PC-3 (cell line): Measurements from ENCODE around the gene CDK14.

ENCODE experiments used
- EZH2 ChIP-seq: fragments of 300-600 bp; sonication (generic); IDR thresholded peaks from one replicate; pipeline ENCODE4 v1.6.1; 2017; ENCODE audit warnings: antibody characterized with exemption, mild to moderate bottlenecking, low read length; ENCODE audit not compliant: unreplicated experiment
- EZH2phosphoT487 ChIP-seq: fragments of 300-600 bp; sonication (generic); IDR thresholded peaks from 2 replicates; pipeline ENCODE4 v1.6.1; 2018; ENCODE audit warnings: mild to moderate bottlenecking, antibody characterized with exemption, low read length, borderline replicate concordance
- TF ChIP-seq, protein P1 (sequence below): fragments of 300-600 bp; sonication (generic); conservative IDR thresholded peaks from 2 replicates; pipeline ENCODE4 v1.5.1; 2017; ENCODE audit warnings: antibody characterized with exemption, low read depth, mild to moderate bottlenecking, low read length

DNA sequence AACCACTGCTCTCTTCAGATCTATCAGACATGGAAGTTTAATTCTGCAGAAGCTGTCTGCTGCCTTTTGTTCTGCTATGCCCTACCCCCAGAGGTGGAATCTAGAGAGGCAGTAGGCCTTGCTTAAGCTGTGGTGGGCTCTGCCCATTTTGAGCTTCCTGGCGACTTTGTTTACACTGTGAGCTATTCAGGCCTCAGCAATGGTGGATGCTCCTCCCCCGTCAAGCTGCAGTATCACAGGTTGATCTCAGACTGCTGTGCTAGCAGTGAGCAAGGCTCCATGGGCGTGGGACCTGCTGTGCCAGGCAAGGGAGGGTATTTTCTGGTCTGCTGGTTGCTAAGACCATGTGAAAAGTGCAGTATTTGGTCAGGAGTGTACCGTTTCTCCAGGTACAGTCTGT is 45.1 kb upstream of the CDK14 start:
- TF ChIP-seq, protein P1, sequence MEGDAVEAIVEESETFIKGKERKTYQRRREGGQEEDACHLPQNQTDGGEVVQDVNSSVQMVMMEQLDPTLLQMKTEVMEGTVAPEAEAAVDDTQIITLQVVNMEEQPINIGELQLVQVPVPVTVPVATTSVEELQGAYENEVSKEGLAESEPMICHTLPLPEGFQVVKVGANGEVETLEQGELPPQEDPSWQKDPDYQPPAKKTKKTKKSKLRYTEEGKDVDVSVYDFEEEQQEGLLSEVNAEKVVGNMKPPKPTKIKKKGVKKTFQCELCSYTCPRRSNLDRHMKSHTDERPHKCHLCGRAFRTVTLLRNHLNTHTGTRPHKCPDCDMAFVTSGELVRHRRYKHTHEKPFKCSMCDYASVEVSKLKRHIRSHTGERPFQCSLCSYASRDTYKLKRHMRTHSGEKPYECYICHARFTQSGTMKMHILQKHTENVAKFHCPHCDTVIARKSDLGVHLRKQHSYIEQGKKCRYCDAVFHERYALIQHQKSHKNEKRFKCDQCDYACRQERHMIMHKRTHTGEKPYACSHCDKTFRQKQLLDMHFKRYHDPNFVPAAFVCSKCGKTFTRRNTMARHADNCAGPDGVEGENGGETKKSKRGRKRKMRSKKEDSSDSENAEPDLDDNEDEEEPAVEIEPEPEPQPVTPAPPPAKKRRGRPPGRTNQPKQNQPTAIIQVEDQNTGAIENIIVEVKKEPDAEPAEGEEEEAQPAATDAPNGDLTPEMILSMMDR = no peak
- TF ChIP-seq EZH2 (no peak), EZH2phosphoT487 (no peak)
